GM10266 (cell line): ENCODE measurements around the gene ZBTB20.

ENCODE experiments used
- DNase-seq: peaks from one replicate; pipeline ENCODE4 v3.0.0; 2012; ENCODE audit errors: extremely low spot score
- TF ChIP-seq, protein P1 (sequence below): IDR thresholded peaks from 2 replicates; pipeline ENCODE4 v1.5.1; 2012; ENCODE audit warnings: mild to moderate bottlenecking, low read depth; ENCODE audit not compliant: control insufficient read depth, insufficient read depth; ENCODE audit errors: missing control alignments

Gene ZBTB20

DNA sequence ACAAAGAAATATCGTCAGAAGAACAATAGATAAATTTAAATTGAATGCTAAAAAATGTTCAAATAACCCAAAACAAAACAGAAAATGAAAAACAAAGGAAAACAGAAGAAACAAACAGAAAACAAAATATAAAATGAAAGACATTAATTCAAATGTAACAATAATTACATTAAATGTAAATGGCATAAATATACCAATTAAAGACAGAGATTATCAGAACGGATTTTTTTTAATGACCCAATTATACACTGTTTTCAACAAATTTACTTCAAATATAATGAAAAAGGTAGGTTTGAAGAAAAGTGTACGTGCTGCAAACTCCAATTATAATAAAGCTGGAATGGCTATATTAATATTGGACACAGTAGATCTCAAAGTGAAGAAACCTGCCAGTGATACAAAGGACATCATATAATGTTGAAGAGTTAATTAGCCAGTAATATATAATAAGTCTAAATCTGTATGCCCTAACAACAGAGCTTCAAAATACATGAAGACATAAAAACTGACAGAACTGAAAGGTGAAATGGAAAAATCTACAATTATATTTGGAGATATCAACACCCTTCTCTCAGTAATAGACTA lies 193.8 kb downstream of the ZBTB20 start:
- TF ChIP-seq, protein P1, sequence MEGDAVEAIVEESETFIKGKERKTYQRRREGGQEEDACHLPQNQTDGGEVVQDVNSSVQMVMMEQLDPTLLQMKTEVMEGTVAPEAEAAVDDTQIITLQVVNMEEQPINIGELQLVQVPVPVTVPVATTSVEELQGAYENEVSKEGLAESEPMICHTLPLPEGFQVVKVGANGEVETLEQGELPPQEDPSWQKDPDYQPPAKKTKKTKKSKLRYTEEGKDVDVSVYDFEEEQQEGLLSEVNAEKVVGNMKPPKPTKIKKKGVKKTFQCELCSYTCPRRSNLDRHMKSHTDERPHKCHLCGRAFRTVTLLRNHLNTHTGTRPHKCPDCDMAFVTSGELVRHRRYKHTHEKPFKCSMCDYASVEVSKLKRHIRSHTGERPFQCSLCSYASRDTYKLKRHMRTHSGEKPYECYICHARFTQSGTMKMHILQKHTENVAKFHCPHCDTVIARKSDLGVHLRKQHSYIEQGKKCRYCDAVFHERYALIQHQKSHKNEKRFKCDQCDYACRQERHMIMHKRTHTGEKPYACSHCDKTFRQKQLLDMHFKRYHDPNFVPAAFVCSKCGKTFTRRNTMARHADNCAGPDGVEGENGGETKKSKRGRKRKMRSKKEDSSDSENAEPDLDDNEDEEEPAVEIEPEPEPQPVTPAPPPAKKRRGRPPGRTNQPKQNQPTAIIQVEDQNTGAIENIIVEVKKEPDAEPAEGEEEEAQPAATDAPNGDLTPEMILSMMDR, result no peak
- no peak for DNase-seq

- TF ChIP-seq, protein P1, result no peak
- no peak for DNase-seq
Observed at GRCh38 chr3:114942773-114943172, 204.3 kb downstream of the ZBTB20 start.

GRCh38 chr3:114941626-114942309 lies 205.3 kb downstream of the ZBTB20 start:
- DNase-seq, result no peak
- TF ChIP-seq, protein P1, result no peak

- TF ChIP-seq, protein P1, result no peak
- no peak for DNase-seq
Observed at GRCh38 chr3:114939920-114940319, 207.2 kb downstream of the ZBTB20 start.

DNA sequence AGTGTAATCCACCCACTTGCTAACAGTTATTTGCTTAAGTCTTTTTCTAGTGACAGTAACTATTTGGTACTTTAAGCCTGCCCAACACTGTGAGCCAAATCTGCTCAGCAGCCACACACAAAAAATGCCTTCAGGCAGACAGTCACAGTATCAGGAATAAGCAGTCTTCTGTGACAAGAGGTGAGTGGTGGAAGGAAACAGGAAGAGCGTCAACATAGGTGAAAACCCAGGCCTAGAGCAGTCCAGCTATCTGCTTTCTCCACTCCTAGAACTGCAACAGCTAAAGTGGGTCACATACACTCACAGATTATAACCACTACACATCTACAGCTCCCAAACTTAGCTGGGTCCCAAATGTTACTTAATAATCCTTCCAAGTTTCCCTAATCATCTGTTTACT lies 213.7 kb downstream of the ZBTB20 start:
- TF ChIP-seq, protein P1, result no peak
- no peak for DNase-seq

DNA sequence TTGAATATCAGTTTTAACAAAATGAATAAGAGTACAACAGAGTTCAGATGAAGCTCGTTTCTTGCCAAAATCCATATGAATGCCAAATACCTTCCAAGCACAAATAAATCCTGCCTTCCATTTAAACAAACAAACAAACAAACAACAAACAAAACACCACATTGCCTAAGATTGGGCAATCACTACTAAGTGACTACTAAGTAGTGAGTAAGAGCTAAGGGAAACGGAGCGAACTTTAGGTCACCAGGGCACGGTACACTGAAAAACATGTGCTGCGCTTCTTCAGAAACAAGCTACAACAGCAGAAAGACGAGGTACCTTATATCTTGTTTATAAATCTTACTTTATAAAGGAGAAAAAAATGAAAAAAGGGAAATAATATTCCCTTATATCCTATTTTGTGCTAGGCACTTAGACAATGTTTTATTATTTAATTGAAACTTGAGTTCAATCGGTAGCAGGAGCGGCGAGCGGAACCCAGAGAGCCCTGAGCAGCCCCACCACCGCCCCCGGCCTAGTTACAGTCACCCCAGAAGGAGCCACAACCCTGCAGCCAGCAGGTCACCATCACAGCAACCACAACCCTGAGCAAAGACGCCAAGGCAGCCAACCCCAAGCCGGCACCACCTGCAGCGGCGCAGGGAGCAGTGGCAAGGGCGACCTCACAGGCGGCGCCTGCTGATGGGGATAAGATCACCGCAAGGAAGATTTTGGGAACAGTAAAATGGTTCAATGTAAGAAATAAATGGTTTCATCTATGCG lies 216.9 kb downstream of the ZBTB20 start:
- no peak for DNase-seq
- TF ChIP-seq, protein P1, result no peak
